T47D (cell line): ENCODE data around the gene ZBTB42.

Source experiments
- DNase-seq, 2 experiments: peaks; one replicate each; pipeline versions ENCODE4 v3.0.0 to v3.0.0-alpha.2; 2011 to 2012; ENCODE audit warnings: low read depth in 1 of 2, low spot score in 1 of 2
- JUND ChIP-seq: IDR thresholded peaks from 2 replicates; pipeline ENCODE4 v1.6.1; 2012; ENCODE audit warnings: low read depth
- in situ Hi-C: cut with HindIII; loops from 2 replicates; pipeline ENCODE4 v1.10.0; 2016; ENCODE audit warnings: low sequenced_read_pairs, low pct_unique_long_range_greater_than_20kb

The ZBTB42 gene

GRCh38 chr14:104781271-104782077 lies 19.4 kb upstream of the ZBTB42 start:
- DNase-seq: no peak
- in situ Hi-C loops: no loop called here
- no peak for TF ChIP-seq JUND

GRCh38 chr14:104782086-104782807 lies 18.7 kb upstream of the ZBTB42 start:
- no peak for TF ChIP-seq JUND
- DNase-seq: no peak
- in situ Hi-C loops: no loop called here

- in situ Hi-C loops: no loop called here
- no peak for DNase-seq
- TF ChIP-seq JUND: no peak
Observed at GRCh38 chr14:104782808-104783139, 18.1 kb upstream of the ZBTB42 start.

GRCh38 chr14:104783484-104784217 lies 17.2 kb upstream of the ZBTB42 start:
- no peak for DNase-seq
- TF ChIP-seq JUND: no peak
- in situ Hi-C loops: no loop called here

GRCh38 chr14:104784218-104784568 lies 16.7 kb upstream of the ZBTB42 start:
- TF ChIP-seq JUND: no peak
- no peak for DNase-seq
- in situ Hi-C loops: no loop called here

- no peak for DNase-seq
- TF ChIP-seq JUND: no peak
- in situ Hi-C loops: no loop called here
Observed at GRCh38 chr14:104784846-104785707, 15.8 kb upstream of the ZBTB42 start.

GRCh38 chr14:104785708-104786080 lies 15.2 kb upstream of the ZBTB42 start:
- DNase-seq: no peak
- TF ChIP-seq JUND: no peak
- in situ Hi-C loops: no loop called here

GRCh38 chr14:104786091-104786586 lies 14.8 kb upstream of the ZBTB42 start:
- in situ Hi-C loops: no loop called here
- TF ChIP-seq JUND: no peak
- no peak for DNase-seq

GRCh38 chr14:104786726-104787675 lies 13.9 kb upstream of the ZBTB42 start:
- DNase-seq: no peak
- no peak for TF ChIP-seq JUND
- in situ Hi-C loops: no loop called here

GRCh38 chr14:104787736-104788135 lies 13.2 kb upstream of the ZBTB42 start:
- in situ Hi-C loops: no loop called here
- no peak for TF ChIP-seq JUND
- DNase-seq: no peak

GRCh38 chr14:104788161-104788818 lies 12.6 kb upstream of the ZBTB42 start:
- no peak for DNase-seq
- in situ Hi-C loops: no loop called here
- TF ChIP-seq JUND: no peak
